Hematopoietic multipotent progenitor cell (in vitro differentiated cells): Measurements from ENCODE around the gene ACTL6B. TPM values are rescaled to one million over a fixed set of nuclear protein-coding genes. Genes with fewer than 3 reads are reported as not detected.
A peak's percentile ranks its signal among the peaks of the same experiment; 100 is the strongest.

ENCODE experiments used
- DNase-seq, 3 donors: peaks; one replicate each; pipeline ENCODE4 v3.0.0-alpha.2; 2011 to 2015; ENCODE audit warnings: low read depth in 2 of 3, low spot score in 2 of 3
- total RNA-seq: library from RNA; depleted of rRNA; stranded (reverse); fragments of >200 nt; gene quantifications from one replicate; pipeline ENCODE4 v1.2.3, GENCODE V29; 2012

Gene ACTL6B
- total RNA-seq, 1 donor: not detected

DNA sequence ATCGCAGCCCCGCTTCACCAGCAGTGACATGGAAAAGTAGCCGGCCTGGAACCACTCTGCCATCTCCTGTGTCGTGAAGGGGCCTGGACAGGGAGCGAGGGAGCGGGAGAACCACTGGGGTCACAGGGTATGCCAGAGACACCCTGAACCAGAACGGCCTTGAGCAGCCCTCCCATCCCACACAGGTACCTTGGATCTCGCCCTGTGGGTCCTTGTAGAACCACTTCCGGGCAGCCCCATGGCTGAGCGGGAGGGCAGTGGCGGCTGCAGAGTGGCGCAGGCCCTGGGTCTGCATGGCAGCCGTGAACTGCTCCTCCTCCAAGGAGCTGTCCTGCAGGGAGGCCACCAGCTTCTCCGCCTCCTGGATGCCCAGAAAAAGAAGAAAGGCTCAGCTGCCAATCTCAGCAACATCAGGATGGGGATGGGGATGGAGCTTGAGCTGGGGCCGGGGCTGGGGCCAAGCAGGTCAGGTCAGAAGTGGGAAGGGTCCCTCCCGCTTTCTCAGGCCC, 28.3 kb upstream of the ACTL6B start:
- no peak for DNase-seq

DNA sequence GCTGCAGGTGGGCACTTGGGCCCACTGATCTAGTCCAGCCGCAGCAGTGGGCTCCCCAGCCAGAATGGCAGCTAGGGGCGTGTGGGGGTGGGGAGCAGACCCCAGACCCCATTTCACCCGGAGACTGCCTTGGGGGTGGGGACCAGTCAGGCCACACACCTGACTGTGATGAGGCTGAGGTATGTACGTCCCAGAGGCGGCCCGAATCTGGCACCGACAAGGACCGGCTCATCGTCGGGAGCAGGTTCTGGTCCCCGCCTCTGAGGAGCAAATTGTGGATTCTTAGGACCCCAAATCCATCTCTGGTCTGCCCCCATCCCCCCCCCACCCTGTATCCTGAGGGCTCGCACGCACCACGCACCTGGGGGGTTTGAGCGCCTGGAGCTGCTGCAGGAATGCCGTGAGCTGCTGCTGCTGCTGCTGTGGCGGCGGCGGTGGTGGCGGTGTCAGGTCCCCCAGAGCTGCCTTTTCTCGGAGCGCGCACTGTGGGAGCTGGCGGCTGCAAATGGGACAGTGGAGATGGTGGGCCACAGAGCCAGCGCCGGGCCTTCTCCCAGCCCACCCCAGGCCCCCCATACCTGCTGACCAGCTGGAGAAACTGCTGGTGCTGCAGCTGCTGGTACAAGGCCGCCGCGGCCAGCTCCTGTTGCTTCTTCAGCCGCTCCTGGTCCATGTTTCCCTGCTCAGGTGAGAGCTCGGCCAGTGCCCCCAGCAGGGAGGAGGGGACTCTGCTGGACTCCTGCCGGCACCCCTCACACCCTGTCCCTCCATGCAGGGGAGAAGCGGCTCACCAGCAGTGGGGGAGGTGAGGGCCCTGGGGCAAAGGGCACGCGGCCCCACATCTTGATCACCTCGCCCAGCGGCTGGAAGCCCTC, 27.6 kb upstream of the ACTL6B start:
- DNase-seq: no peak

DNA sequence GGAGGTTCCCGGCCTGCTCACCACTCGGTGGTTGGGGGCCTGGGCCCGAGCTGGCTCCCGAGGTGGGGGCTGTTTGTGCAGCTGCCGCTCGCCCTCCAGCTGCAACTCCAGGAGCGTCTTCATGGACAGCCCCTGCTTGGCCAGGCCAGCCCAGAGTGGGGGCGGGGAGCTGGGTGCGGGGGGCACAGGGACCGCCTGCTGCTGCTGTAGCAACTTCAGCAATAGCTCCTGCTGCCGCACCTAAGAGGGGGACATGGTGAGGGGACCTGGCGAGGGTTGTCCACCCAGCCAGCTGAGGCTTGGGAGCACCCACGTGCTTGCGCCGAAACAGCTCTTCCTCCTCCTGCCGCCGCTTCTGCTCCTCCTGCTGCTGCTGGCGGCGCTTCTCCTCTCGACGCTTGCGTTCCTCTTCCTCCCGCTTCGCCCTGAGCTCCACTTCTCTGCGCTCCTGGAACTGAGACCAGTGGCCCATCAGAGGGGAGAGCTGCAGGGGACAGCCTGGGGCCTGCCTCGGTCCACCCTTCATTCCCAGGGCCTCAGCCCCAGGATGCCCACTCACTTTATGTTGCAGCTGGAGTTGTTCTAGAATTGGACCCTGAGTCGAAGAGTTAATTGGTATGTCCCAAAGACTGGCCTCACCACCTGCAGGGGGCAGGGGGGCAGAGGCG, 26.9 kb upstream of the ACTL6B start:
- no peak for DNase-seq

DNA sequence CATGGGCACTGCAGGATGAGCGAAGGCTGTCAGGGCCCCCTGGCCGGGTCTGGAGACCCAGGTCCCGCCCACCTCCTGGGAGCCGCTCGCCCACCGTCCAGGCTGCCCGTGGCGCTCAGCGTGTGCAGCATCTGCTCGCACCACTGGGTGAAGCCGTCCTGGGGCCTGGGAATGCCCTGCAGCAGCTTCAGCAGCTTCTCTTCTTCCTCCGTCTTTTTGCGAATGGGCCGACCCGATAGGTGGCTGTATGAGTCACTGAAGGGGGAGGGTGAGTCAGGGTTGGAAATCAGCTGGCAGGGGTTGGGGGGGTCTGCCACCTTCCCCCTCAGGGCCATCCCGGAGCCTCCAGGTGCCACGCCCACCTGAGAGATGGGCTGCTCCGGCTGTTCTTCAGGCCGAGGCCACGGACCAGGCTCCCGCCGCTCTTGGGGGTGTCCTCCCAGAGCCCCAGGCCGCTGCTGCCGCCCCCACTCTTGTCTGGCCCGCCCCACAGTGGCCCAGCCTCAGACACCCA, 26.0 kb upstream of the ACTL6B start:
- DNase-seq: no peak

DNA sequence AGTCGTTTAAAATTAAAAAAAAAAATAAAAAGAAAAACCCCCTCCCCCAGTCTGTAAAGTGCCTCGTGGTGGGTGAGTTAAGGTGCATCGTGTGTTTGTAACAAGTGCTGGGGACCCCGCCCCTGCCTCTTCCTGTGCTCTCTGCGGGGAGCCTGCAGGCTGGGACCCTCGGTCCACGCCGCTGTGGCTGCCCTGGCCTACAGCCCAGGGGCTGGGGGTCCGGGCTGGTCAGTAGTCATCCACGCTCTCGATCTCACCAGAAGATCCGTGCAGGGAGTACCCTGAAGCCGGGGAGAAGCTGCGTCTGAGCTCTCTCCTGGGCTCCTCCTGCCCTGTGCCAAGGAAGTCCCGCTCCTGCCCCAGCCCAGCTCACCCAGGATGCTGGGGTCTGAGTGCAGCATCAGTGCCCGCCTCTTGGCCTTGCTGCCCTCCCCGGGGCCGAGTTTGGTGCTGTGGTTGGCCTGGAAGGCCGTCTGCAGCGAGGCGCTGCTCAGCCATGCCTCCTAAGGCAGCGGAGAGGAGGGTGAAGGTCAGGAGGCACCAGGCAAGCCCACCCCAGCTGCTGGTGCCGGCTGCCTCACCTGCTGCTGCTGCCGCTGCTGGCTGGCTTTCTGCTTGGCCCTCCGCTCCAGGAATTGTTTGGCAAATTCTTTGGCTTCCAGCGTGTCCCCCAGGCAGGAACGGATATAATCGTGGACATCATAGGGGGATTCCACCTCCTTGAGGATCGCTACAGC, 25.4 kb upstream of the ACTL6B start:
- DNase-seq: no peak

DNA sequence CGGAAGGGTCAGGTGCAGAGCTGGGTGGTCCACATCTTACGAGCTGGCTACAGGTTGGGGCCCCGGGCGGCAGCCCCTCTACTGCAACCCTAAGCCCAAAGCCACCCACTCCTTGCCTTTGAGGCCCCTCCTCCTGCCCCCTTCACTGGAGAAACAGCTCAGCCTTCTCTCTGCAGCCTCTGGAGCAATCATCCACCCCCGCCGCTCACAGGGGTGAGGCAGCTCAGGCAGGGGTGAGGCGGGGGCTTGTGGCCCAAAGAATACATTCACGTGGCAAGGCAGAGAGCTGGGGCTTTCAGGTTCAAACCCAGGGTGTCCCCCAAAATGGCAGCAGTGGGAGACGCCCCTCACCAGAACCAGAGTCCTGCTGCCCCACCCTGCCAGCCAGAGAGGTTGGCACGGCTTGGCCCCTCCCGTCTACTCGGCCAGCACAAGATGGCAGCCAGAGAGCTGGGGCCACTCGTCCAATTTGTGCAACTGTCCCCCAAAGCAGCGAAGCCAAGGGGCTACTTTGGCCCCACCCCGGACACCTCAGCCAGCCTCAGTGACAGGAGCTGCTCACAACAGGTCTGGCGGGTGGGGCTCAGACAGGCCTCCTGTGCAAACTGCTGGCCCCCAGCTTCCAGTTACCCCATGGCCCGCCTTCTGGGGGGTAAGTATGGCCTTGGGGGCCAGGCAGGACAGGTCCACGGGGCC, 24.5 kb upstream of the ACTL6B start:
- DNase-seq: no peak

DNA sequence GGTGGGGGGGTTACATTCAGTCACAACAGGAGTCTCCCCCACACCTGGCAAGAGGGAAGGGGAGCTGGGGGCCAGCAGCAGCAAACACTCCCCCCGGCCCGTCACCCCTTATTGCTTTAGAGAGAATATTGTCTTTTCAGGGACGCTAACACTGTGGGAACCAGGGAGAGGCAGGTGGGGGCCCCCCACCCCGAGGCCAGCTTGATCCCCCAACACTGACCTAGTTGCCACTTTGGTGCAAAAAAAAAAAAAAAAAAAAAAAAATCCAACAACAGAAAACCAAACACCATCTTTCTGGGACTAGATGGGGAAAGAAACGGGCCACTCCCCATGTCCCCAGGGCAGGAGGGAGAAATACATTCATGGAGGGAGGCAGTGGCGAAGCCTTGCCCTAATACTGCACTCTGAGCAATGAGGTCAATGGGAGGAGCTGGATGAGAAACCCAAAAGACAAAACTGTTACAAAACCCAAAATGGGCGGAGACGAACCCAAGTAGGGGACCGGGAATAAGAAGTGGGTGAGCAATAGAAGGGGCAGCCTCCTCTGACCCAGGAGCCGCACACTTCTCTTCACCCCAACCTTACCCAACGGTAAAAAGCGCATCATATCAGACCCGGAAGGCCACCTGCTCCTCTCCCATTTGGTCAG, 23.8 kb upstream of the ACTL6B start:
- DNase-seq: no peak

DNA sequence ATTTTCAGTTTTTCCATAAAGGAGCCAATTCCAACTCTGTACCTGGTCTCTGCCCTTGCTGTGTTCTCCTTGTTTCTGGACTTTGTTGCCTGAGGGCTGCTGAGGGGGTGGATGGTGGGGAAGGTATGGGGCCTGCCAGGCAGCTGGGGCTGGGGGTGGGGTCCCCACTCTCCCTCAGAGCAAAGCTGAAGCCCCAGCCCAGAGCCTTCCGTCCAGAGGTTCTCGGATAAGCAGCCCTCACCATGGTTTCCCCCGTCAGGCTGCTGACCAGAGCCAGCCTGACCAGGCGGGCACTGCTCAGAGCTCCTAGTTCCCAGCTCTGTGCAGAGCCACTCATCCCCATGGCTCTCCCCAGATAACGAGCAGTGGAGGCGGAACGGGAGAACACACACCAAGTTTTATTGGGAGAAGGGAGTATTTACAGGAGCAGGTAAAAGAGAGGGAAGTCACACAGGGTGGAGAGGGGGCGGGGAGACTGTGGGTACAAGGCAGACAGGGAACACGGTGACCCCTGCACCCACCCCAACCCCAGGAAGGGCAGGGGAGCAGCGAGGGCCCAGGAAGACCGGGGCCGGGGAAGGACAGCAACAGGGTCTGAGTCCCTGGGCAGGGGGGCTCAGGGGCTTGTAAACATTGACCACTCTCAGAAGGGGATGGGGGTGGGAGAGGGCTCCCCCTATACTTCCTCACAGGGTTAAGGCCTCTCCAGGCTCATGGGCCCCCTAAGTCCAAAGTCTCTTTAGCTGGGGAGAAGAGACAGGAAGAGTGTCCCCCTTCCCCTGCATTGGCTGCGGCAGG, 23.1 kb upstream of the ACTL6B start:
- no peak for DNase-seq

DNA sequence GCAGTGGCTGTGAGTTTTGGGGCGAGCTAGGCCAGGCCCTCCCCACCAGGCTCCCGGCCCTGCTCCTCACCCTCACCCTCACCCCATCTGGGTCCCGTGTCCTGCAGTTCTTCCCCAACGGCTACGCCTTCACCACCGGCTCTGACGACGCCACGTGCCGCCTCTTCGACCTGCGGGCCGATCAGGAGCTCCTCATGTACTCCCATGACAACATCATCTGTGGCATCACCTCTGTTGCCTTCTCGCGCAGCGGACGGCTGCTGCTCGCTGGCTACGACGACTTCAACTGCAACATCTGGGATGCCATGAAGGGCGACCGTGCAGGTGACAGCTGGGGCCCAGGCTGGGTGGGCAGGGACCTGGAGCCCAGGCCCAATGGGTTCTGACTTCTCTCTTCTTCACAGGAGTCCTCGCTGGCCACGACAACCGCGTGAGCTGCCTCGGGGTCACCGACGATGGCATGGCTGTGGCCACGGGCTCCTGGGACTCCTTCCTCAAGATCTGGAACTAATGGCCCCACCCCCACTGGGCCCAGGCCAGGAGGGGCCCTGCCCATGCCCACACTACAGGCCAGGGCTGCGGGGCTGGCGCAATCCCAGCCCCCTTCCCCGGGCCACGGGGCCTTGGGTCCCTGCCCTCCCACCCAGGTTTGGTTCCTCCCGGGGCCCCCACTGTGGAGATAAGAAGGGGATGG, 22.2 kb upstream of the ACTL6B start:
- no peak for DNase-seq

DNA sequence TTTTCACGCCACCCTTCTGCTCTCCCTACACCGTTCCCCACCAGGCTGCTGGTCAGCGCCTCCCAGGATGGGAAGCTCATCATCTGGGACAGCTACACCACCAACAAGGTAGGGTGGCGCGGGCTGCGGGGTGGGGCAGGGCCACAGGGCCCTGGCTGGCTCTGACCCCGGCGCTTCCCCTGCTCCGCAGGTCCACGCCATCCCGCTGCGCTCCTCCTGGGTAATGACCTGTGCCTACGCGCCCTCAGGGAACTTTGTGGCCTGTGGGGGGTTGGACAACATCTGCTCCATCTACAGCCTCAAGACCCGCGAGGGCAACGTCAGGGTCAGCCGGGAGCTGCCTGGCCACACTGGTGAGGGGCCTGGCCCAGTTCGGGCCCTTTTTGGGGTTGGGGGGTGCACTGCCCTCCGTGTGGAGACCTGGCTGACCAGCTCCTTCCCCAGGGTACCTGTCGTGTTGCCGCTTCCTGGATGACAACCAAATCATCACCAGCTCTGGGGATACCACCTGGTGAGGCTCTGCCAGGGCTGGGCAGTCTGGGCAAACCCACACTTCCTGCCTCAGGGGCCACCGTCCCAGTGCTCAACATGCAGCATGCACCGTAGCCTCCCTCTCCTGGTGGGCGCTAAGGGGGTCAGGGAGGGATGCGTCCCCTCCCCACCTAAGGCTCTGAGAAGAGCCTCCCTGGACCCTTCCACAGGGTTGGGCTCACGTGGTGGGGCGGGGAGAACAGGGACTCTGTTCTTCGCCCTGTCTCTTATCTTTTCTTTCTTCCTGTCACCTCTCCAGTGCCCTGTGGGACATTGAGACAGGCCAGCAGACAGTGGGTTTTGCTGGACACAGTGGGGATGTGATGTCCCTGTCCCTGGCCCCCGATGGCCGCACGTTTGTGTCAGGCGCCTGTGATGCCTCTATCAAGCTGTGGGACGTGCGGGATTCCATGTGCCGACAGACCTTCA, 21.3 kb upstream of the ACTL6B start:
- DNase-seq: no peak

DNA sequence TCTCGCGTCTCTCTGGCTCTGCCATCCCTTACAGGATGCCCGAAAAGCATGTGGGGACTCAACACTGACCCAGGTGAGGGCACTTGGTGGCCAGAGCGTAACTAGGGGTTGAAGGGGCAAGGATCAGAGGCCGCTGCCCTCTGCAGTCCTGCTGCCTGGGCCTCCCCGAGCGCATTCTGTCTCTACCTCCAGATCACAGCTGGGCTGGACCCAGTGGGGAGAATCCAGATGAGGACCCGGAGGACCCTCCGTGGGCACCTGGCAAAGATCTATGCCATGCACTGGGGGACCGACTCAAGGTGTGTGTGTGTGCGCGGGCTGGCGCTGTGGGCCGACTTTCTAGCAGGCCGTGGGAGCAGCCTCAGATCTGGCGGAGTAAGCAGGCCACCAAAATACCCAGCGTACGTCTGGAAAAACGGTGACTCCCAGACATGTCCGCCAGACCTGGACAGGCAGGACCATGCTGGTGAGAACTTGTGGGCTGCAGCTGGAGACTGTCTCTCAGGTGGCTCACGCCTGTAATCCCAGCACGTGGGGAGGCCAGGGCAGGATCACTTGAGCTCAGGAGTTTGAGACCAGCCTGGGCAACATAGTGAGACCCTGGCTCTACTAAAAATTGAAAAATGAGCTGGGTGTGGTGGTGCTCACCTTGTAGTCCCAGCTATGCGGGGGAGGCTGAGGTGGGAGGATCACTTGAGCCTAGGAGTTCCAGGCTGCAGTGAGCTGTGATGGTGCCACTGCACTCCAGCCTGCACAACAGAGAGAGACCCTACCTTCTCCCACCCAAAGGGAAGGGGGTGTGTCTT, 20.5 kb upstream of the ACTL6B start:
- no peak for DNase-seq

DNA sequence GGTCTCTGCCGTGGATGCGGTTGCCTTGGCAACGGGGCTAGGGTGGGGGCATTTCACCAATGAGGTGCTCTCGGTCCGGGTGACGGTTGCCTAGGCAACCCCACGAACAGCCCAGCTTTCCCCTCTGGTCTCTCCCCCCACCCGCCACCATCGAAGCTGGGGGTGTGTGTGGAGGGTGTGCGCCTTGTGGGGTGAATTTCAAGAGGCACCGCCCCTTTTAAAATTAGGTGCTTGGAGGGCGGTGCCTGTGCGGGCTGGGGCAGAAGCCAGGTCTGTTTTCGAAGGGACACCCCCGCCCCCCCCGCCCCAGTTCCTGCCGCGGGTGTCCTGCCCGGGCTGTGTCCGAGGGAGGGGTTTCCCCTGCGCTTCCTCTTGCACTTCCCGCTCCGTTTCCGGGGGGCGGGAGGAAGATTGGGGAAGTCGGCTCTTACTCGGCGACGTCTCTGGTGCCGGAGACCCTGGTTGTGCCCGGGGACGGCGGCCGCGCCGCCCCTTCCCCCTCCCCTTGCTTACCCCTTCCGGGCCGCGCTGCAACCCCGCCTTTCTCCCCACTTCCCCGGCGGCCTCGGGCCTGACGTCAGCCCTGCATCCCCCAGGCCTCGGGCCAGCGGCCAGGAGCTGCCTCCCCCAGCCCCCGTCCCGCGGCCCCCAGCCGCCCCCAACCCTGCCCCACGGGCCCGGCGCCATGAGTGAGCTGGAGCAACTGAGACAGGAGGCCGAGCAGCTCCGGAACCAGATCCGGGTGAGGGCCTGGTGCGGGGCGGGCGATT, 19.5 kb upstream of the ACTL6B start:
- peak; percentile 70 to 81 (median 79) for DNase-seq

DNA sequence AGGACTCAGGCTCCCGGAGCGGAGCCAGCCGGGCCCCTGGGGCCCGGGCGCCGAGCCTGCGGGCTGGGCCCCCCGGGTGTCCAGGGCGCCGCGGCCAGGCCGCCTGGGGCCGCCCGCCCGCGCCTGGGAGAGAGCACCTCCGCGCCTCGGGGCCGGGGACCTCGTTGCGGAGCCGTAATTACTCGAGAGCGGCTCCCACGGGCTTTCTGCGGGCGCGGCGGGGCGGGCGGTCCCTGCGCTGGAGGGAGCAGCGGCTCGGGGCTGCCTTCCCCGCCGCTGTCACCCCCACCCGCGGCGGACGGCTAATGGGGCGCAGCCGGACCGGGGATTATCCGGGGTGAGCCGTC, 18.8 kb upstream of the ACTL6B start:
- DNase-seq: no peak

DNA sequence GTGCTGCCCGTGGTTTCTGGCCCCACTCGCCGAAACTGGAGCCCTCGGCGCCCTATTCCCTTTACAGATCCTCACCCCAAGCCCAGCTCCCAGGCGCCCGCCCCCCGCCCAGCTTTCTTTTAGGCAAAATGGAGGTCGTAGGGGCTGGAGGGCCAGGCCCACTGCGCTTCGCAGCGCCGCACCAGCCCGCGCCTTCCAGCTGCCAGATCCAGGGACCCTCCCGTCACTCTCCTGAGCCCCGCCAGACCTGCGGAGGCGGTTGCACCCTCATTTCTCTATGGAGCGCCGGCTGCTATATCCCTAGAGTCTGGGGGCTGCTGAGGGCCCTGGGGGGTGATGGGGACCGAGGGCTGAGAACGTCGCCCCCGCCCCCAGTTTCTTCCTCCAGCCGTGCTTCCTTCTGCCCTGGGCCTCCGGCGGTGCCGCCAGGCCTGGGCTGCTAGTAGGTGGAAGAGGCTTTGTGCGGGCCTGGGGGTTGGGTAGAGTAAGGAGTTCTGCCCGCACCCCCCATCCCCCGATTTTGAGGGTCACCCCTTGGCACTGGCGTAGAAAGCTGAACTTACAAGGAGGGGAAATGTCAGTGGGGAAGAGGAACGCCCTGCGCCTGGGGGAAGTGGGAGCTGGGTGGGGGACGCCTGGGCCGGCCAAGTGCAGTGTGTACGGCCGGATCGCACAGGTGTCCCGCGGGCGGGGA, 18.3 kb upstream of the ACTL6B start:
- DNase-seq: no peak

DNA sequence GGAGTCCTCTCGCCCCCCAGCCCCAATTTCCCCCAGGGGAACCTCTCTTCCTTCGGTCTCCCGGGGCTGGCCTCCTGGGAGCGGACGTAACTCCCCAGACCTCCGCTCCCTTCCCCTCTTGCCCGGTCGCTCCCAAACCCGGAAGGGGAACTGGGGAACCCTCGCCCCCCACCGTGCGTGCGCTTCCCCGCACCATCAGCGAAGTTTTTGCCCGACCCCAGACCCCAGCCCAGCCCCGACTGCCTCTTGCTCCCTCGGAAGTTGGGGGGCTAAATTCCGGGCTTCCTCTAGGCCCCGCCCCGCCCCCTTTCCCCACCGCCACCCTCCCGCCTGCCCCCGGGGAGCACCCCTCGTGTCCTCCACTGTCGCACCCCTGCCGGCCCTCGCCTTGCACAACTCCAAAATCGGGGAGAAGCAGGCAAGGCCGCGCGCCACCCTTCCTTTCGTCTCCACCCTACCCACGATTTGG, 17.7 kb upstream of the ACTL6B start:
- no peak for DNase-seq
